Right atrium auricular region (tissue), 2 donors: ENCODE results near the gene COL9A3. TPM values are rescaled to one million over a fixed set of nuclear protein-coding genes. Genes with fewer than 3 reads are reported as not detected.

Experiments
- DNase-seq: peaks from one replicate; pipeline ENCODE4 v3.0.0-alpha.2; 2019; ENCODE audit warnings: low spot score
- H3K27ac ChIP-seq, 2 donors: fragments of 200-600 bp; sonication (generic); 1 replicate in 1 of 2; 2 replicates in 1 of 2; pipeline ENCODE4 v1.5.1; 2016 to 2019
- H3K27me3 ChIP-seq, 2 donors: fragments of 200-600 bp; sonication (generic); one replicate each; pipeline versions ENCODE4 v1.5.1 to v1.6.0; 2017 to 2019
- H3K36me3 ChIP-seq: fragments of 200-600 bp; sonication (generic); one replicate; pipeline ENCODE4 v1.5.1; 2016
- H3K4me1 ChIP-seq, 2 donors: fragments of 200-600 bp; sonication (generic); one replicate each; pipeline versions ENCODE4 v1.5.1 to v1.6.0; 2017 to 2019
- H3K4me3 ChIP-seq, 2 donors: fragments of 200-600 bp; sonication (generic); 1 replicate in 1 of 2; 2 replicates in 1 of 2; pipeline ENCODE4 v1.5.1; 2017 to 2019; ENCODE audit warnings: mild to moderate bottlenecking in 1 of 2, moderate library complexity in 1 of 2
- H3K9me3 ChIP-seq, 2 donors: fragments of 200-600 bp; sonication (generic); one replicate each; pipeline ENCODE4 v1.5.1; 2019
- CTCF ChIP-seq, 2 donors: fragments of 200-600 bp; sonication (generic); IDR thresholded peaks; one replicate each; pipeline ENCODE4 v1.5.1; 2019; ENCODE audit warnings: antibody characterized with exemption in 2 of 2
- total RNA-seq, 2 donors: library from RNA; depleted of rRNA; stranded (reverse); fragments of >200 nt; gene quantifications; one replicate each; pipeline ENCODE4 v1.1.0, GENCODE V29; 2016

COL9A3 gene
- total RNA-seq, 2 donors from 2014 or later, result 4.2 to 5.7 TPM

DNA sequence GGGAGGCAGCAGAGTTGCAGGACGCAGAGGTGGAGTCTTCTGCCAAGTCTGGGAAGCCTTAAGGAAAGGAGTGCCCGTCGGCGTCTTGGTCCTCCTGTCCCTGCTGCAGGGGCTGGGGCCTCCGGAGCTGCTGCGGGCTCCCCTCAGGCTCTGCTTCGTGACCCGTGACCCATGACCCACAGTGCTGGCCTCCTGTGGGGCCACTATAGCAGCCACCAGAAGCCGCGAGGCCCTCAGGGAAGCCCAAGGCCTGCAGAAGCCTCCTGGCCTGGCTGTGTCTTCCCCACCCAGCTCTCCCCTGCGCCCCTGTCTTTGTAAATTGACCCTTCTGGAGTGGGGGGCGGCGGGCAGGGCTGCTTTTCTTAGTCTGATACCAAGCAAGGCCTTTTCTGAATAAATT is 3.3 kb upstream of the COL9A3 start:
- Histone ChIP-seq H3K4me1 (peaks cover 0 to 38% of the 10 kb centered on the region in 2 donors), H3K9me3 (no peaks in the 10 kb centered on the region), H3K27me3 (peaks cover 0 to 4% of the 10 kb centered on the region in 2 donors), H3K36me3 (peaks cover 49% of the 10 kb centered on the region), H3K4me3 (no peak overlapping the region), H3K27ac (no peak overlapping the region)
- TF ChIP-seq CTCF (IDR thresholded peaks at IDR 0.05), result no peak
- no peak for DNase-seq

DNA sequence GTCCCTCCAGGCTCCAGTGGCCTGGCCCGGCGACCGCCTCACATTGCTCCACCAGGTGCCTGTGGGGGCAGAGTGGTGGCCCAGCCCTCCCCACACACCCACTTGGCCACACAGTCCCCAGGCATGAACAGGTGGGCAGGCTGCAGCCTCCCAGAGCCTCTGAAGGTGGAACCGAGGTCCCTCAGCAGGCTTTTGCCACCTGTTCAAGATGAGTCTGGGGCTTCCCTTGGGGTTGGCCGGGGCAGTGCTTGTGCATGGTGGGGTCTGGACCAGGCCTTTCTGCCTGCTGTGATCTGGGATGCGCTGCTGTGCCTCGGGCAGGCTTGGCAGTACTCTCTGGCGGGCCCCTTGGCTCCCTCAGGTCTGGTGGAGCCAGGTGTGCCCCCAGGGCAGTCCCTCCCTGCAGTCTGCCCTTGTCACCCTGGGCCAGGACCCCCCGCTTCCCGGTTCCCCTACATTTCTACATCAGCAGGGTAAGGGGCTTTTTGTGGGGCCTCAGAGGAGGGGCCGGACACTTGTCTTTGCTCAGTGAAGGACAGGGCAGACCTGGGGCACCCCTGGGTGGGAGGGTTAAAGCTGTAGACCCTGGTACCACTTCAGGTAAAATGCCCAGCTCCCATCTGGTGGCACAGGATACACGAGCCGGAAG is 2.7 kb upstream of the COL9A3 start:
- TF ChIP-seq CTCF (IDR thresholded peaks at IDR 0.05), result no peak
- H3K27me3 ChIP-seq, result peaks cover 0 to 4% of the 10 kb centered on the region in 2 donors
- peaks cover 43% of the 10 kb centered on the region for H3K36me3 ChIP-seq
- no peak overlapping the region for H3K4me3 ChIP-seq
- peaks cover 0 to 44% of the 10 kb centered on the region in 2 donors for H3K4me1 ChIP-seq
- H3K27ac ChIP-seq, result no peak overlapping the region
- DNase-seq, result no peak
- H3K9me3 ChIP-seq, result no peaks in the 10 kb centered on the region

DNA sequence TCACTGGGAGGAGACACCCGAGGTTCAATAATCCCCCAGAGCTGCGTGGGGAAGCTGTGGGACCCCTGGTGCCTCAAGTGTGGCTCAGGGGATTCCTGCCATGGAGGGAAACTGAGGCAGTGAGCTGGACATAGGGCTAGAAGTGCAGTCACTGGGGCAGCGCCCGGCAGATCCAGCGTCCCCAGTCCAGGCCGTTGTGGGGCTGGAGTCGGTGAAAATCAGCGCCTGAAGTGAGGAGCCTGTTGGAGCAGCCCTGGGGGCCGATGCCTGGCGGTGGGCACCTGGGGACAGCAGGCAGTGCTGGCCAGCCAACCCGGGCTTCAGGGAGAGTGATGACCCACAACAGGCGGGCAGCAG is 2.2 kb upstream of the COL9A3 start:
- Histone ChIP-seq H3K9me3 (no peaks in the 10 kb centered on the region), H3K4me1 (peaks cover 0 to 49% of the 10 kb centered on the region in 2 donors)
- no peak for TF ChIP-seq CTCF (IDR thresholded peaks at IDR 0.05)

DNA sequence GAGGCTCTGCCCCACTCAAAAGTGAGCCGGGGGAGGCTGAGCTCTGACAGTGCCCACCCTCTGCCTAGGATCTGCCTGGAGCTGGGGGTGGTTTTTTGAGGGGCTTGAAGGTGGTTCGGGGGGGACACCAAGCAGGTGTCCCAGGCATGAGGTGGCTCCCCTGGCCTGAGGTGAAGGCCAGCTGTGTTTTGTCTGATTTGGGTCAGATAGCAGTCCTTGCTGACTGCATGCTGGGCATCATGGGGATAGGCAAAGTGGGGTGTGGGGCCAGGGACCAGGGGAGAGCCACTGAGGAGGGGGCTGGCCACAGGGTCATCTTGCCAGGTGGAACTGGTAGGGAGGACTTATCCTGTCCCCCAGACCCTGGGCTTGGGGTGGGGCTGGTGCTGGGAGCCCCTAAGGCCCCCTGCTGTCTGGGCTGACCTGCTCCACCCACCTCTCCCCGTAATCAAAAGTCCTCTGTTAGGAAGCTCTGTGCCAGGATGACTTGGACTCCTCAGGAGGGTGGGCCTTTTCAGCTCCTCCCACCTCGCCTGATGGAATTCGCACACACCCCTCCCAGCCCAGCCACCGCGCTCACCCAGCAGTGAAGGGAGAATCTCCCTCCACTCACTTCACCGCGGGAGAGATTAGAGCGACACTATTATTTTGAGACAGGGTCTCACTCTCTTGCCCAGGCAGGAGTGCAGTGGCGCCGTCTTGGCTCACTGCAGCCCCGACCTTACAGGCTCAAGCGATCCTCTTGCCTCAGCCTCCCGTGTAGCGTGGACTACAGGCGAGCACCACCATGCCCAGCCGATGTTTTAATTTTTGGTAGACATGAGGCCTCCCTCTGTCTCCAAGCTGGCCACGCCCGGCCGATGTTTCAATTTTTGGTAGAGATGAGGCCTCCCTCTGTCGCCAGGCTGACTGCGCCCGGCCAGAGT is 1.5 kb upstream of the COL9A3 start:
- no peak overlapping the region for H3K27ac ChIP-seq
- no peak for TF ChIP-seq CTCF (IDR thresholded peaks at IDR 0.05)
- H3K4me1 ChIP-seq, result peaks cover 0 to 56% of the 10 kb centered on the region in 2 donors
- H3K9me3 ChIP-seq, result no peaks in the 10 kb centered on the region
- no peak overlapping the region for H3K4me3 ChIP-seq
- H3K27me3 ChIP-seq, result peaks cover 0 to 4% of the 10 kb centered on the region in 2 donors
- peaks cover 31% of the 10 kb centered on the region for H3K36me3 ChIP-seq
- no peak for DNase-seq

More for the DNA sequence above, 2.2 kb upstream of the COL9A3 start:
- Histone ChIP-seq H3K4me3 (no peak overlapping the region), H3K27me3 (peaks cover 0 to 4% of the 10 kb centered on the region in 2 donors), H3K27ac (no peak overlapping the region), H3K36me3 (peaks cover 38% of the 10 kb centered on the region)
- DNase-seq, result no peak

DNA sequence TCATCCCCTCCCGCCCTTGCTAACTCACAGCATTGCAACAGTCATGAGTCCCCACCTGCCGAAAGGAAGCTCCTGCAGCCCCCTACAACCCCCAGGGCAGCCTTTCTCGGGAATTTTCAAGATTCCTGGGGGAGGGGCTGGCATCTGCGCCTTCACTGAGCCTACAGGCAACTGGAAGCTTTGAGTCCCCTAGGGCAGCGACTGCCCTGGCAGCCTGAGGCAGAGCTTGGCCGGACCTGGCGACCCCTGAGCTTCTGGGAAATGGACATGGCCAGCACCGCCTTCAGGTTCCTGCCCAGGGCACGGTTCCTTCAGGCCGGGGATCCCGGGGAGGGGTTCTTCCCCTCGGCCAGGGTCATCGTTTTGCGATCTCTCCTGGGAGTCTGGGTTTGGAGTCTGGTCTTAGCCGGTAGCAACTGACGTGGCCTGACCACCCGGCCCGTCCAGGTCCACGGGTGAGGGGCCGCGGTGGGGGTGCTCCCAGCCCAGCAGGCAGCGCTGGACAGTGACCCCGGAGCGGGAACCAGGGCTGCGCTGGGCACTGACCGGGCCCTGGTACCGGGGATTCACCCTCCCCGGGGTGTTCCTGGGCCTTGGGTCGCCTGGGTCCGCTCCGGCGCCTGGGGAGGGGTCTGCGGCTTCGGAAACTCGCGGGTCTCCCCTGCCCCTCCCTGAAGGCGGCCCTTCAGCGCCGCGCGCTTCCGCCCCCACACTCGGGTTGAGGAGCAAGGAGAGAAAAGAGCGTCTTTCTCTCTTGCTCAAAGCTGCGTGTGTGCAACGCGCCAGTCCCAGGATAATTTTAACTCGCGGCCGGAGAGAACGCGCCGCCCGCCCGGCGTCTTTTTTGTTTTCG is 593 bp upstream of the COL9A3 start:
- no peak overlapping the region for H3K27ac ChIP-seq

More for the DNA sequence above, 593 bp upstream of the COL9A3 start:
- H3K27me3 ChIP-seq, result peaks cover 0 to 4% of the 10 kb centered on the region in 2 donors
- peaks cover 0 to 60% of the 10 kb centered on the region in 2 donors for H3K4me1 ChIP-seq
- H3K36me3 ChIP-seq, result peaks cover 24% of the 10 kb centered on the region
- H3K9me3 ChIP-seq, result no peaks in the 10 kb centered on the region
- no peak for TF ChIP-seq CTCF (IDR thresholded peaks at IDR 0.05)
- H3K4me3 ChIP-seq, result peak overlapping the region; percentile 5 to 41
- DNase-seq, result no peak
